Effector memory CD4-positive, alpha-beta T cell (primary cell): ENCODE measurements around the gene RANBP3.

Experiments used
- DNase-seq, 3 donors: peaks; one replicate each; pipeline ENCODE4 v3.0.0-alpha.2; 2020
- H3K27ac ChIP-seq: 2 replicates; pipeline ENCODE4 v1.7.0; 2013; ENCODE audit warnings: mild to moderate bottlenecking, low read length, moderate library complexity; ENCODE audit not compliant: insufficient read depth, poor library complexity, severe bottlenecking
- H3K27me3 ChIP-seq: replicated peaks from 2 replicates; pipeline ENCODE4 v1.7.0; 2013; ENCODE audit warnings: mild to moderate bottlenecking, low read length; ENCODE audit not compliant: insufficient read depth, control insufficient read depth, poor library complexity, severe bottlenecking
- H3K36me3 ChIP-seq: 2 replicates; pipeline ENCODE4 v1.7.0; 2013; ENCODE audit warnings: mild to moderate bottlenecking, low read length, moderate library complexity; ENCODE audit not compliant: control insufficient read depth, insufficient read depth
- H3K4me1 ChIP-seq: 2 replicates; pipeline ENCODE4 v1.7.0; 2013; ENCODE audit warnings: low read length, mild to moderate bottlenecking; ENCODE audit not compliant: control insufficient read depth, insufficient read depth, poor library complexity, severe bottlenecking
- H3K4me3 ChIP-seq: 2 replicates; pipeline ENCODE4 v1.7.0; 2013; ENCODE audit warnings: low read length, low read depth, mild to moderate bottlenecking; ENCODE audit not compliant: insufficient read depth, poor library complexity, severe bottlenecking
- H3K9me3 ChIP-seq: 2 replicates; pipeline ENCODE4 v1.7.0; 2013; ENCODE audit warnings: mild to moderate bottlenecking, low read length, moderate library complexity; ENCODE audit not compliant: control insufficient read depth

RANBP3 gene

GRCh38 chr19:5952193-5953029, 25.5 kb downstream of the RANBP3 start:
- Histone ChIP-seq H3K9me3 (no peaks in the 10 kb centered on the region), H3K4me1 (peaks cover 67% of the 10 kb centered on the region), H3K27ac (no peak overlapping the region), H3K27me3 (no peaks in the 10 kb centered on the region), H3K4me3 (no peak overlapping the region), H3K36me3 (no peaks in the 10 kb centered on the region)
- no peak for DNase-seq

- H3K9me3 ChIP-seq = no peaks in the 10 kb centered on the region
- no peak overlapping the region for H3K4me3 ChIP-seq
- H3K27me3 ChIP-seq = no peaks in the 10 kb centered on the region
- peaks cover 69% of the 10 kb centered on the region for H3K4me1 ChIP-seq
- no peaks in the 10 kb centered on the region for H3K36me3 ChIP-seq
- no peak overlapping the region for H3K27ac ChIP-seq
- DNase-seq = no peak
Measured at GRCh38 chr19:5951338-5951861, 26.5 kb downstream of the RANBP3 start.

DNA sequence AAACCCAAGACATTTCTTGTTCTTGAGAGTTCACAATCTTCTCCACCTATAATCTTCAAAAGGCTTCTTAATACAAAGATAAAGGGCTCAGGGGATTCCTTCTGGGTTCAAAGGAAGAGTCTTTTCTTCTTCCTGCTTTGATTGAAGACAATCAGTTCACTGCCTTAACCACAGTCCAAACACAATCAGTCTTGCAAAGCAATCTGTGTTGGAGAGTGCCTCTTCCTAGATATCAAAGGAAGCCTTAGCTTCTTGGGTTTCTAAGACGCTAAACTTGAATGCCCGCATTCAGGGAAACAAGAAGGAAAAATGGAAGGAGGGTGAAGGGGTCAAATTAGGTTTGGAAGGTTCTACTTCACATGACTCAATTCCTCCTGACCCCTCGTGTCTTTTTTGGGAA, 27.2 kb downstream of the RANBP3 start:
- no peaks in the 10 kb centered on the region for H3K9me3 ChIP-seq
- peaks cover 69% of the 10 kb centered on the region for H3K4me1 ChIP-seq
- no peaks in the 10 kb centered on the region for H3K27me3 ChIP-seq
- H3K27ac ChIP-seq = peak overlapping the region; percentile 59
- no peak for DNase-seq
- H3K4me3 ChIP-seq = no peak overlapping the region
- no peaks in the 10 kb centered on the region for H3K36me3 ChIP-seq

DNA sequence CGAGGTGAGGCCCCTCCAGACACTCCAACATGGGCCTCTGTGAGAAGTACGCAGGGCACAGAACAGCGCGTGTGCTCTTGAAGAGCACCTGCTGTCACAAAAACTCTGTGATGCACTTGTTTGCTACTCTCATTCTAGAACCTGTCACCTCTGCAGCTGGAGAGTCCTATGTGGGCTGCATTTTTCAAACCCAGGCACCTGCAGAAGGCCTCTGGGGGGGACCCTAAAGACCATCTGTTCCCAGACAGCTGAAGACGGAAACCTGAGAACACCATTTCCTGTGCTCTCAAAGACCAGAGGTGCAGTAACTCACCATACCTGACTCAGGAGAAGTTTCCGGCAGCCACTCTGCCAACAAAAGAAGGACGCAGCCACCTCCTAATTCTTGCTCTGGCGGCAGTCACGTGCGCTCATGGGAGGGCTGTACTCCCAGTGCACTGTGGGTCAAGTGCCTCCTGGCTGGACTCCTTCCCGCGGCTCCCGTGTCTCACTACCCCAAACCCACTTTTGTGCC, 28.1 kb downstream of the RANBP3 start:
- peak overlapping the region; percentile 59 for H3K27ac ChIP-seq
- no peaks in the 10 kb centered on the region for H3K27me3 ChIP-seq
- H3K9me3 ChIP-seq = no peaks in the 10 kb centered on the region
- peaks cover 69% of the 10 kb centered on the region for H3K4me1 ChIP-seq
- peak overlapping the region; percentile 20 for H3K4me3 ChIP-seq
- DNase-seq = peak in 1 of 3 donors; percentile 27
- no peaks in the 10 kb centered on the region for H3K36me3 ChIP-seq

DNA sequence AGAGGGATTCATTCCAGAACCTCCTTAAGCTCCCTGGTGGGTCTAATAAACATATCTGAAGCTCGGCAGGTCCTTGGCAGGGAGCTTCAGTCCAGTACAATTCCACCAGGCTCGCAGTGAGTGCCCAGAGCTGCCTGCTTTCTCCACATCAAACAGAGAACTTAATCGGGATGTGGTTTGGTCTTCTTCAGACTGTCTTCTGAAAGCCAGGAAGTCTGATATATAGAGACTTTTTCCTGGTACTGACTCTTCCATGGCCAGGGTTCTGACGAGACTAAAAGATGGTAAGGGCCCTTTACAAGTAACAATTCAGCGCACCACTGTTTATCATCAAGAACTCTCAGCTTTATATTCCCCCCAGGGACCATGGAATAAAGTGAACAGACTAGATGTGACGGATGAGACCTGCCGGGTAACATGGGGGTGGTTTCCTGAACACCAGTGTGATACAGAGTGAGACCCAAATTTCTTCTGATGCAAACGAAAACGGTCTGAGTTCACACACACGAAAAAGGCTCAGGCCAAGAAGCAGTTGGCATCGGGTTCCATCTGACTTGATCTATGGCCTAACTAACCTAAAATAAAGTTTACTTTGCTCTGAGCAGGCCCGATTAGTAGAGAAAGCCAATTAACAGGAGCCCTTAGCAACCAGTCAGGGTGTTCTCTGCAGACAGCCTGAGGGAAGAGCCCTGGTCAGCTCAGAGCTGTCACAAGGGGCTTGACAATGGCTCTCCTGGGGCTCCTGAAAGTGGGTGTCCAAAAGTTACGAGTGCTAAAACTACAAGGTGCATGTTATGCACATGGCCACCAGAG, 29.0 kb downstream of the RANBP3 start:
- Histone ChIP-seq H3K27ac (peak overlapping the region; percentile 59), H3K36me3 (peaks cover 2% of the 10 kb centered on the region), H3K27me3 (no peaks in the 10 kb centered on the region), H3K9me3 (no peaks in the 10 kb centered on the region), H3K4me1 (peaks cover 62% of the 10 kb centered on the region), H3K4me3 (peak overlapping the region; percentile 13)
- no peak for DNase-seq

GRCh38 chr19:5947435-5947834, 30.5 kb downstream of the RANBP3 start:
- no peaks in the 10 kb centered on the region for H3K9me3 ChIP-seq
- H3K36me3 ChIP-seq = peaks cover 3% of the 10 kb centered on the region
- H3K27ac ChIP-seq = peak overlapping the region; percentile 16
- H3K4me3 ChIP-seq = no peak overlapping the region
- no peak for DNase-seq
- H3K27me3 ChIP-seq = no peaks in the 10 kb centered on the region
- H3K4me1 ChIP-seq = peaks cover 49% of the 10 kb centered on the region

- Histone ChIP-seq H3K9me3 (no peaks in the 10 kb centered on the region), H3K27me3 (no peaks in the 10 kb centered on the region), H3K4me1 (peaks cover 13% of the 10 kb centered on the region), H3K36me3 (peaks cover 20% of the 10 kb centered on the region), H3K27ac (no peak overlapping the region), H3K4me3 (no peak overlapping the region)
- no peak for DNase-seq
Measured at GRCh38 chr19:5943623-5944022, 34.3 kb downstream of the RANBP3 start.

DNA sequence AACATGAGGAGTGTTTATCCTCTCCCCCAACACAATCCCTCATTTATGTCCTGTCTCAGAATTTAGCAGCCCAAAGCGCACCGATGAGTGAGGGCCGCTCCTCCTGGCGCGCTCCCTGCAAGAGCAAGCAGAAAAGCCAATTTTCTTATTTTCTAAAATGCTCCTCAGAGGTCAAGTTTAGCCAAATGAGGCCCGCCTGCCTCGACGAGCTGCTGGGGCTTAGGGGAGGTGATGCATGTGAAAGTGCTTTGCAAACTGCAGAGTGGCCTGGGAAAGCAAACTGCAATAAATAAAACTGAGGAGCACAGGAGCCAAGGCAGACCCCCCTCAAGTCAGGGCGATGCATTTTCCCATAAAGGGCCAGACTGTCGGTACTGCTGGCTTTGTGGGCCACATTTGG, 34.9 kb downstream of the RANBP3 start:
- H3K4me3 ChIP-seq = no peak overlapping the region
- DNase-seq = no peak
- no peaks in the 10 kb centered on the region for H3K27me3 ChIP-seq
- H3K9me3 ChIP-seq = no peaks in the 10 kb centered on the region
- H3K36me3 ChIP-seq = peaks cover 20% of the 10 kb centered on the region
- H3K4me1 ChIP-seq = peaks cover 7% of the 10 kb centered on the region
- no peak overlapping the region for H3K27ac ChIP-seq

- no peaks in the 10 kb centered on the region for H3K9me3 ChIP-seq
- peaks cover 31% of the 10 kb centered on the region for H3K36me3 ChIP-seq
- H3K27me3 ChIP-seq = no peaks in the 10 kb centered on the region
- no peak overlapping the region for H3K27ac ChIP-seq
- H3K4me3 ChIP-seq = no peak overlapping the region
- no peaks in the 10 kb centered on the region for H3K4me1 ChIP-seq
- no peak for DNase-seq
Measured at GRCh38 chr19:5941673-5942072, 36.3 kb downstream of the RANBP3 start.
